HAP-1 (cell line): ENCODE results near the gene LILRA1.
"Not testable (repeated sequence)": the region's sequence is repeated elsewhere in the genome, so short reads cannot be mapped to it uniquely, and the experiment has no call there.

ENCODE experiments used
- DNase-seq, 2 experiments: peaks; one replicate each; pipeline ENCODE4 v3.0.0-alpha.2; 2016 to 2020; ENCODE audit warnings: low spot score in 2 of 2
- H3K27me3 ChIP-seq: fragments of 250-450 bp; sonication (Bioruptor Pico); 2 replicates; pipeline ENCODE4 v1.5.1; 2020; ENCODE audit warnings: low read depth, mild to moderate bottlenecking, moderate library complexity
- H3K36me3 ChIP-seq: fragments of 250-450 bp; sonication (Bioruptor Pico); replicated peaks from 2 replicates; pipeline ENCODE4 v1.5.1; 2020; ENCODE audit warnings: mild to moderate bottlenecking
- H3K4me1 ChIP-seq: fragments of 250-450 bp; sonication (Bioruptor Pico); 2 replicates; pipeline ENCODE4 v1.5.1; 2020; ENCODE audit warnings: mild to moderate bottlenecking
- H3K4me3 ChIP-seq: fragments of 250-450 bp; sonication (Bioruptor Pico); 2 replicates; pipeline ENCODE4 v1.5.1; 2020; ENCODE audit warnings: mild to moderate bottlenecking, moderate library complexity
- H3K9me3 ChIP-seq: fragments of 250-450 bp; sonication (Bioruptor Pico); 2 replicates; pipeline ENCODE4 v1.5.1; 2020; ENCODE audit warnings: mild to moderate bottlenecking, moderate library complexity
- in situ Hi-C: fragments of 300-500 bp; cut with MboI; formaldehyde crosslinking; loops from 3 replicates; pipeline ENCODE4 v1.14.3; 2020; ENCODE audit warnings: low sequenced_read_pairs, inconsistent platforms, mixed read lengths

The LILRA1 gene

DNA sequence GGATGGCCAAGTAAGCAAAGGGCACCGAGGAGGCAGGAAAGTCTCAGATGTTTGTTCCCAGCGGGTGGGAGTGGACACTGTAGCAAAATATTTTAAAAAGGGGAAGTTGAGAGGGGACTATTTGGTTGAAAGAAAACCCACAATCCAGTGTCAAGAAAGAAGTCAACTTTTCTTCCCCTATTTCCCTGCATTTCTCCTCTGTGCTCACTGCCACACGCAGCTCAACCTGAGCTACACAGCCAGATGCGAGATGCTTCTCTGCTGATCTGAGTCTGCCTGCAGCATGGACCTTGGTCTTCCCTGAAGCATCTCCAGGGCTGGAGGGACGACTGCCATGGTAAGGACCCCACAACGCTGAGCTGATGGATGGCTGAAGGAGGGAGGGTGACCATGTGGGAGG lies at the start of gene LILRA1:
TSS of gene LILRA1 (plus strand) at position 188 of the 400 bp plus-strand sequence. CDS start 613 bp downstream, outside the sequence.
- H3K4me1 ChIP-seq, DNase-seq, H3K4me3 ChIP-seq, in situ Hi-C loops, H3K9me3 ChIP-seq, H3K27me3 ChIP-seq, H3K36me3 ChIP-seq: not testable (repeated sequence)

DNA sequence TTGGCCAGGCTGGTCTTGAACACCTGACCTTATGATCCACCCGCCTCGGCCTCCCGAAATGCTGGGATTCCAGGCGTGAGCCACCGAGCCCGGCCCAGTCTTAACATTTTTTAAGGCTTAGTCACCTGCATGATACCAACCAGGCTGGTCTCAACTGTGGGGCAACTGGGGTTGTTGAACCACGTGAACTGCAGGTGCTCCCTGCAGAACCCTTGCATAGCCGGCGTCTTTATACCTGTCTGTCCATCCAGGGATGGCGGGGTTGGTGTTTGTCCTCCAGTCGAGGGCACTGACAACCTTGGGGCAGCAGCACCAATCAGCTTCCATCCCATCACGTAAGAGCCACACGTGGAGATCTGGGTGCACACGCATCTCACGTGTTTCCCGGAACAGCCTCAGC lies 44.6 kb upstream of the LILRA1 start:
- no peak overlapping the region for H3K4me3 ChIP-seq
- H3K27me3 ChIP-seq = no peaks in the 10 kb centered on the region
- no peaks in the 10 kb centered on the region; the same call in 1 of the 2 replicates for H3K9me3 ChIP-seq
- H3K36me3 ChIP-seq = no peaks in the 10 kb centered on the region
- in situ Hi-C loops = no loop called here
- H3K4me1 ChIP-seq = no peaks in the 10 kb centered on the region
- DNase-seq = no peak

GRCh38 chr19:54549224-54549623 lies 44.2 kb upstream of the LILRA1 start:
- Histone ChIP-seq H3K4me3 (no peak overlapping the region), H3K9me3 (no peaks in the 10 kb centered on the region; the same call in 1 of the 2 replicates), H3K36me3 (no peaks in the 10 kb centered on the region), H3K27me3 (no peaks in the 10 kb centered on the region), H3K4me1 (no peaks in the 10 kb centered on the region)
- no peak for DNase-seq
- in situ Hi-C loops = no loop called here

GRCh38 chr19:54551293-54551692 lies 42.1 kb upstream of the LILRA1 start:
- no peaks in the 10 kb centered on the region for H3K27me3 ChIP-seq
- no peak for DNase-seq
- H3K9me3 ChIP-seq = no peaks in the 10 kb centered on the region; the same call in 1 of the 2 replicates
- H3K4me1 ChIP-seq = no peaks in the 10 kb centered on the region
- no peaks in the 10 kb centered on the region for H3K36me3 ChIP-seq
- in situ Hi-C loops = no loop called here
- H3K4me3 ChIP-seq = no peak overlapping the region

DNA sequence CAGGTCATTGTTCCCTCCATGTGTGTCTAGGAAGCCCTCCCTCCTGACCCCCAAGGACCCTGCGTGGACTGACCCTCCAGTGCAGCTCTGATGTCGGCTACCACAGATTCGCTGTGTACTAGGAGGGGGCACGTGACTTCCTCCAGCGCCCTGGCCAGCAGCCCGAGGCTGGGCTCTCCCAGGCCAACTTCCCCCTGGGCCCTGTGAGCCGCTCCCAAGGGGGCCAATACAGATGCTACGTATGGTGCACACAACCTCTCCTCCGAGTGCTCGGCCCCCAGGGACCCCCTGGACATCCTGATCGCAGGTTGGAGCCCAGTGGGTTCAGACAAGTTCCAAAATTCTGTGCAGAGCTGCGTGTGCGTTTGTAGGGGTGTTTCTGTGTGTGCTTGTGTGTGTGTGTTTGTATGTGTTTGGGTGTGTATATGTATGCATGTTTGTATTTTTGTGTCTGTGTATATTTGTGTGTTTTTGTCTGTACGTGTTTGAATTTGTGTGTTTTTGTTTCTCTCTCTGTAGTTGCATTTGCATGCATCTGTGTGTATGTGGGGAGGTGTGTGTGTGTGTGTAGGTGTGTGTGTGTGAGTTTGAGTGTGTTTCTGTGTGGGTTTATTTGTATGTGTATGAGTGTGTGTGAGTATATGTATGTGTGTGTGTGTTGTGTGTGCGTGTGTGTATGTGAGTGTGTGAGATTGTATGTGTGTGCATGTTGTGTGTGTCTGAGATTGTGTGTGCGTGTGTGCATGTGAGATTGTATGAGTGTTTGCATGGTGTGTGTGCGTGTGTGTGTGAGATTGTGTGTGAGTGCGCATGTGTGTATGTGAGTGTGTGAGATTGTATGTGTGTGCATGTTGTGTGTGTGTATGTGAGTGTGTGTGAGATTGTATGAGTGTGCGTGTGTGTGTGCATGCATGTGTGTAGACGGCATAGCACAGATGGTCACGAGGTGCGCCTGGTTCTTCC lies 41.2 kb upstream of the LILRA1 start:
- in situ Hi-C loops = no loop called here
- no peak for DNase-seq
- Histone ChIP-seq H3K9me3 (no peaks in the 10 kb centered on the region; the same call in 1 of the 2 replicates), H3K36me3 (no peaks in the 10 kb centered on the region), H3K4me3 (no peak overlapping the region), H3K27me3 (no peaks in the 10 kb centered on the region), H3K4me1 (no peaks in the 10 kb centered on the region)

DNA sequence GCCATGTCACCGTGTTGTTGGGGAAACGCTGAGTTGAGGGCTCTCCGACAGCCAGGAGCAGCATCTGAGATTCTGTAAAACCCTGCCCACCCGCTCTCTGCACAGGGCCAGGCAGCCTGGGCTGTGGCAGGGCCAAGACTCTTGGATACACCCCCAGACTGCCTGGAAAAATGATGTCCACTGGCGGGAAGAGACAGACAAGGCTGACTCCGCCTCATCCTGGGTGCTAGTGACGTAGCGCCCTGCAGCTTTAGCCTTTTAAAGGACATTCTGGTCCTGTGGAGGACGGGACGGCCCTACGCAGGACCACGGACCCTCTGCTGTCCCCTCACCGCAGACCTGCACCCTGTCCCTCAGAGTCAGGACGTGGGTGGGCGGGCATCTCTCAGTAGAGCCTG lies 40.5 kb upstream of the LILRA1 start:
- Histone ChIP-seq H3K27me3 (no peaks in the 10 kb centered on the region), H3K4me1 (no peaks in the 10 kb centered on the region), H3K9me3 (no peaks in the 10 kb centered on the region; the same call in 1 of the 2 replicates), H3K4me3 (no peak overlapping the region), H3K36me3 (no peaks in the 10 kb centered on the region)
- no peak for DNase-seq
- in situ Hi-C loops = no loop called here

DNA sequence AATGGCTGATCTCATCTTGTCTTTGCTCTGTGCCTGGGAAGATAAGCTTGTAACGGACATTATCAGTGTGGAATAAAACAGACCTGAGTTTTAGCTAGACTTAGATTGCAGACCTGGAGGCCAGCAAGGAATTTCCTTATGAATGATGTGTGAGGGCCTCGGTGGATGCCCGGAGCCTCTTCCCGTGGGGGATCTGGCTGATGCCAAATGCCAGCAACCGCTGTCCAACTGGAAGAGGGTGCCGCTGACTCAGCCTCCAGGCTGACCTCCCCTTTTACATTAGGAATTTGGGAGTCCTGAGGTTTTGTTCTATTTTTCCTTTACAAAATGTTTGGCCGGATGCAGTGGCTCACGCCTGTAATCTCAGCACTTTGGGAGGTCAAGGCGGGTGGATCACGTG lies 39.4 kb upstream of the LILRA1 start:
- no peak for DNase-seq
- no peaks in the 10 kb centered on the region for H3K36me3 ChIP-seq
- in situ Hi-C loops = no loop called here
- no peaks in the 10 kb centered on the region for H3K4me1 ChIP-seq
- no peaks in the 10 kb centered on the region; the same call in 1 of the 2 replicates for H3K9me3 ChIP-seq
- H3K4me3 ChIP-seq = no peak overlapping the region
- no peaks in the 10 kb centered on the region for H3K27me3 ChIP-seq

DNA sequence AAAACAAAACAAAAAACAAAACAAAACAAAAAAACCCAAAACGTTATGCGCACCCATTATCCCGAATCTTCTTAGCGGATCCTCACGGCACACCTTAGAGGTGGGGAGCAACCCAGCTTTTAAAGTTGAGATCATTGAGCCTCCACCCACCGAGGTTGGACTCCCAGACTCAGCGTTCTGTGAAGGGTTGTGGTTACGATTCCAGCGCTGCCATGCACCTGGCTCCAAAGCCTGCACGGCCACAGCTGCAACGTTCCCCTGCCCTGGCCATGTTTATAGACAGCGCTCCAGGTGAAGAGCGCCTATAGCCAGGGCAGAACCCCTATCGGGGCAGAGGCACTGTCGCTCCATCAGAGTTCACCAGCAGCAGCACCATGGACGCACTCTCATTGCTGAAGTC lies 38.5 kb upstream of the LILRA1 start:
- Histone ChIP-seq H3K9me3 (no peaks in the 10 kb centered on the region; the same call in 1 of the 2 replicates), H3K4me1 (no peaks in the 10 kb centered on the region)
- in situ Hi-C loops = no loop called here

GRCh38 chr19:54556194-54556593 lies 37.2 kb upstream of the LILRA1 start:
- Histone ChIP-seq H3K4me3 (no peak overlapping the region), H3K27me3 (no peaks in the 10 kb centered on the region), H3K4me1 (no peaks in the 10 kb centered on the region), H3K36me3 (no peaks in the 10 kb centered on the region), H3K9me3 (no peaks in the 10 kb centered on the region; the same call in 1 of the 2 replicates)
- in situ Hi-C loops = no loop called here
- no peak for DNase-seq

More for the DNA sequence above, 38.5 kb upstream of the LILRA1 start:
- Histone ChIP-seq H3K36me3 (no peaks in the 10 kb centered on the region), H3K27me3 (no peaks in the 10 kb centered on the region), H3K4me3 (no peak overlapping the region)
- DNase-seq = no peak

DNA sequence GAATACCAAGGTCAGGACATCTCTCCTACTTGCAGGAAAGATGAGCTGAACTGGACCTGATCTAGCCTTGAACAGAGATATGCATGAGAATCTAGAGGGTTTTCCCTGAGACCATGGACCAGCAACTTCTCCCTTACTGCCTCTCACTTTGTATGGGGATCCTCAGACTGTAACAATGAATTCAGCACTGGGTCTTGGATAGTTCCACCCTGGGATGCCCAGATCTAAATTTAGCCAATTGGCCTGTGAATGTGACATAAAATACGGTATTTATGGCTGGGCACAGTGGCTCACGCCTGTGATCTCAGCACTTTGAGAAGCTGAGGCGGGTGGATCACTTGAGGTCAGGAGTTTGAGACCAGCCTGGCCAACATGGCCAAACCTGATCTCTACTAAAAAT lies 35.1 kb upstream of the LILRA1 start:
- DNase-seq = no peak
- H3K4me3 ChIP-seq = no peak overlapping the region
- no peaks in the 10 kb centered on the region for H3K27me3 ChIP-seq
- in situ Hi-C loops = no loop called here
- no peaks in the 10 kb centered on the region for H3K4me1 ChIP-seq
- no peaks in the 10 kb centered on the region for H3K36me3 ChIP-seq
- no peaks in the 10 kb centered on the region for H3K9me3 ChIP-seq

GRCh38 chr19:54560881-54561385 lies 32.5 kb upstream of the LILRA1 start:
- no peaks in the 10 kb centered on the region for H3K27me3 ChIP-seq
- in situ Hi-C loops = no loop called here
- H3K9me3 ChIP-seq = no peaks in the 10 kb centered on the region
- no peaks in the 10 kb centered on the region for H3K4me1 ChIP-seq
- DNase-seq = no peak
- no peaks in the 10 kb centered on the region for H3K36me3 ChIP-seq
- H3K4me3 ChIP-seq = no peak overlapping the region

- Histone ChIP-seq H3K4me1 (no peaks in the 10 kb centered on the region), H3K4me3 (no peak overlapping the region), H3K27me3 (no peaks in the 10 kb centered on the region), H3K36me3 (no peaks in the 10 kb centered on the region), H3K9me3 (no peaks in the 10 kb centered on the region)
- DNase-seq = no peak
- in situ Hi-C loops = no loop called here
Observed at GRCh38 chr19:54561840-54562239, 31.6 kb upstream of the LILRA1 start.

- DNase-seq, H3K36me3 ChIP-seq, H3K4me3 ChIP-seq, H3K27me3 ChIP-seq, H3K4me1 ChIP-seq, in situ Hi-C loops, H3K9me3 ChIP-seq: not testable (repeated sequence)
Observed at GRCh38 chr19:54563206-54563605, 30.2 kb upstream of the LILRA1 start.

DNA sequence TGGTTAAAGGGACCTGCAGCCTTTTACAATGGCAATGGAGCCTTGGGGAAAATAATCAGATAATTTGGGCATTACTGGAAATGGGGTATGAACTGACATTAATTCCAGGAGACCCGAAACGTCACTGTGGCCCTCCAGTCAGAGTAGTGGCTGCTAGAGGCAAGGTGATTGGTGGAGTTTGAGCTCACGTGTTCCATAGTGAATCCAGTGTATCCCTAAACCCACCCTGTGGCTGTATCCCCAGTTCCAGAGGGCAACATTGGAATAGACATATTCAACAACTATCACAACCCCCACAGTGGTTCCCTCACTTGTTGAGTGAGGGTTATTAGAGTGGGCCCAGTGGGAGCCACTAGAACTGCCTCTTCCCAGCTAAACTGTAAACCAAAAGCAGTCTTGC lies 23.1 kb upstream of the LILRA1 start:
- Histone ChIP-seq H3K4me3 (no peak overlapping the region), H3K27me3 (no peaks in the 10 kb centered on the region), H3K9me3 (no peaks in the 10 kb centered on the region), H3K36me3 (no peaks in the 10 kb centered on the region), H3K4me1 (no peaks in the 10 kb centered on the region)
- in situ Hi-C loops = no loop called here
- DNase-seq = no peak
